BJ (cell line): ENCODE results near the gene MCRIP2. TPM values are rescaled to one million over a fixed set of nuclear protein-coding genes. Genes with fewer than 3 reads are reported as not detected.

Experiments used
- CTCF ChIA-PET: fragments of 350-600 bp; formaldehyde crosslinking; extraction: SDS; loops from one replicate; lab custom pipeline; 2021; ENCODE audit warnings: antibody characterized with exemption, inconsistent platforms; lab: Yijun Ruan, JAX
- POLR2A ChIA-PET: fragments of 300-600 bp; sonication (Branson Sonifier 250); formaldehyde crosslinking; extraction: SDS; loops from one replicate; lab custom pipeline; 2021; ENCODE audit warnings: antibody characterized with exemption; lab: Charles Lee
- DNase-seq: peaks from one replicate; pipeline ENCODE4 v3.0.0-alpha.2; 2011; ENCODE audit warnings: low read depth
- H3K27me3 ChIP-seq: 2 replicates; pipeline ENCODE4 v1.6.0; 2011; ENCODE audit warnings: low read length; ENCODE audit not compliant: control insufficient read depth, insufficient read depth
- H3K36me3 ChIP-seq: 2 replicates; pipeline ENCODE4 v1.5.1; 2011; ENCODE audit warnings: low read length; ENCODE audit not compliant: control insufficient read depth, insufficient read depth
- H3K4me3 ChIP-seq: 2 replicates; pipeline ENCODE4 v1.5.1; 2011; ENCODE audit warnings: low read depth, mild to moderate bottlenecking, control low read depth, low read length
- polyA plus RNA-seq: library from polyadenylated mRNA; depleted of rRNA; stranded (reverse); fragments of >200 nt; gene quantifications from 2 replicates; pipeline ENCODE4 v1.2.3, GENCODE V29; 2011
- TF ChIP-seq, protein P1 (sequence below): IDR thresholded peaks from 2 replicates; pipeline ENCODE4 v1.5.1; 2011; ENCODE audit warnings: low read depth, mild to moderate bottlenecking, control low read depth, inconsistent platforms, low read length, moderate library complexity; ENCODE audit not compliant: insufficient read depth

The MCRIP2 gene
- polyA plus RNA-seq, 1 experiment = 16.5 TPM

DNA sequence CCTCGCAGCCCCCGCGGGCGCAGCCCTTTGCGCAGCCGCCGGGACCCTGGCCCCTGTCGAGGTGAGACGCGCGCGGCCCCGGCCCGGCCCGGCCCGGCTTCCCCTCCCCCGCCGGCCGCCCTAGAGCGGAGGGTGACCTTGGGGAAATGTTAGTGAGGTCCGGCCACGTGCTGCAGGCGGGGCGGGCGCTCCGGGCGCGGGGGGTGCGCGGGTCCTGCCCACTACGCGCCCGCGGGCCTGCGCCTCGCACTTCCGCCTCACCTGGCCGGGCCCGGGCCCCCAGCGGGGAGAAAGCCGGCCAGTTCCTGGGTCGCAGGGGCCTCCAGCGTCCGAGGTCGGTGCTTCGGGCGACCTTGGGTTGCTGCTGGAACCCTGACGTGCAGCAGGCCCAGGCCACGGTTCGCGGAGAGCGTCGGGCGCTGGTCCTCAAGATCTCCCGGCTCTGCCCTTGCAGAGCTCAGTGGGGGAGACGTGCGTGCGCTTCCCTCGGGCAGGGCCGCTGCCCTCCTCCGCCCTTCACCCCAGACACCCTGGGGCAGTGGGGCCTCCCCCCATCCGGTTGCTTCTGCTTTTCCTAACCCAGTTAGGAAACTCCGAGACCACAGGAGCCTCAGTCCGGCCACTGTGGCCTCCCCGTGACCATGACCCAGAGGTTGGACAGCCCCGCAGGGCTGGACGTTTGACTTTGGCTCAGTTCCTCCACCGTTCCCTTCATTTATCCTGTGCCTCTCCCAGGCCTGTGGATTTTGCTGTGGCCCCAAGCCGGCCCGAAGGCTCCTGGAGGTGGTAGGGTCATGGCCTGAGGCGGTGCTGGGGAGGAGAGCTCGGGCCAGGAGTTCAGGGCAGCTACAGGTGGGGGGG is 791 bp downstream of the MCRIP2 start:
- H3K27me3 ChIP-seq = no peaks in the 10 kb centered on the region
- TF ChIP-seq, protein P1, sequence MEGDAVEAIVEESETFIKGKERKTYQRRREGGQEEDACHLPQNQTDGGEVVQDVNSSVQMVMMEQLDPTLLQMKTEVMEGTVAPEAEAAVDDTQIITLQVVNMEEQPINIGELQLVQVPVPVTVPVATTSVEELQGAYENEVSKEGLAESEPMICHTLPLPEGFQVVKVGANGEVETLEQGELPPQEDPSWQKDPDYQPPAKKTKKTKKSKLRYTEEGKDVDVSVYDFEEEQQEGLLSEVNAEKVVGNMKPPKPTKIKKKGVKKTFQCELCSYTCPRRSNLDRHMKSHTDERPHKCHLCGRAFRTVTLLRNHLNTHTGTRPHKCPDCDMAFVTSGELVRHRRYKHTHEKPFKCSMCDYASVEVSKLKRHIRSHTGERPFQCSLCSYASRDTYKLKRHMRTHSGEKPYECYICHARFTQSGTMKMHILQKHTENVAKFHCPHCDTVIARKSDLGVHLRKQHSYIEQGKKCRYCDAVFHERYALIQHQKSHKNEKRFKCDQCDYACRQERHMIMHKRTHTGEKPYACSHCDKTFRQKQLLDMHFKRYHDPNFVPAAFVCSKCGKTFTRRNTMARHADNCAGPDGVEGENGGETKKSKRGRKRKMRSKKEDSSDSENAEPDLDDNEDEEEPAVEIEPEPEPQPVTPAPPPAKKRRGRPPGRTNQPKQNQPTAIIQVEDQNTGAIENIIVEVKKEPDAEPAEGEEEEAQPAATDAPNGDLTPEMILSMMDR = no peak
- peak overlapping the region; percentile 59 for H3K4me3 ChIP-seq
- no peak for DNase-seq
- peaks cover 3% of the 10 kb centered on the region for H3K36me3 ChIP-seq
- ChIA-PET POLR2A (no interaction called here), CTCF (interaction anchor here (1.1 kb wide), 1 partner anchor 18 kb away, joined by 3 read pairs; no protein-coding TSS in a partner anchor)

DNA sequence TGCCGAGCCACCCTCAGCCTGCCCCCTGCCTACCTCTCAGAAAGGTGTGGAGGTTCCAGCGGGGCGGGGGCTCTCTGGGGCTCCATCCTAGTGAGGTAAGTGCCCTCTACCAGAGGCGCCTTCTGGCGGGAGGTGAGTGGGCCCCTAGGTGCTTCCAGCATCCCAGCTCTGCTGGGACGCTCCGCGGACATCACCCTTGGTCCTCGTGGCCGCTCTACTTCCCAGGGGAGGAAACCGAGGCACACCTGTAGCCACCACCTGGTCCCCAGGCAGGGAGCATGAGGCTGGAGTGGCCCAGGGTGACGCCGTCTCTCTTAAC is 1.4 kb downstream of the MCRIP2 start:
- Histone ChIP-seq H3K4me3 (peak overlapping the region; percentile 59), H3K27me3 (no peaks in the 10 kb centered on the region), H3K36me3 (peaks cover 3% of the 10 kb centered on the region)
- no peak for DNase-seq
- TF ChIP-seq, protein P1 = no peak
- ChIA-PET CTCF (no interaction called here), POLR2A (no interaction called here)

DNA sequence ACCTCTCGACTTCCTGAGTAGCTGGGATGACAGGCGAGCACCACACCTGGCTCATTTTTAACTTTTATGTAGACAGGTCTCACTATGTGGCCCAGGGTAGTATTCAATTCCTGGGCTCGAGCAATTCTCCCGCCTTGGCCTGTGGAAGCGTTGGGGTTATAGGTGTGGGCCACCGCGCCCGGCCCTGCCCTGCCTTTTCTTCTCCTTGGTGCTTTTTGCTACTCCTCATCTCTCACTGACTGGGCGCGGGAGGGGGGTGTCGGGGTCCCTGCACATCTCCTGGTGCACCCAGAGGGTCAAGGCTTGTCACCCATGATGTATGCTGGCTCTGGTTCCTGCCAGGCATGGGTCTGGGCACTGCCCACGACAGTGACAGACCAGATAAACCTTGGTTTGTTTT is 2.9 kb downstream of the MCRIP2 start:
- TF ChIP-seq, protein P1 = no peak
- ChIA-PET POLR2A (interaction anchor here (0.7 kb wide), 1 partner anchor 9 kb away, joined by 3 read pairs; no protein-coding TSS in a partner anchor), CTCF (no interaction called here)

DNA sequence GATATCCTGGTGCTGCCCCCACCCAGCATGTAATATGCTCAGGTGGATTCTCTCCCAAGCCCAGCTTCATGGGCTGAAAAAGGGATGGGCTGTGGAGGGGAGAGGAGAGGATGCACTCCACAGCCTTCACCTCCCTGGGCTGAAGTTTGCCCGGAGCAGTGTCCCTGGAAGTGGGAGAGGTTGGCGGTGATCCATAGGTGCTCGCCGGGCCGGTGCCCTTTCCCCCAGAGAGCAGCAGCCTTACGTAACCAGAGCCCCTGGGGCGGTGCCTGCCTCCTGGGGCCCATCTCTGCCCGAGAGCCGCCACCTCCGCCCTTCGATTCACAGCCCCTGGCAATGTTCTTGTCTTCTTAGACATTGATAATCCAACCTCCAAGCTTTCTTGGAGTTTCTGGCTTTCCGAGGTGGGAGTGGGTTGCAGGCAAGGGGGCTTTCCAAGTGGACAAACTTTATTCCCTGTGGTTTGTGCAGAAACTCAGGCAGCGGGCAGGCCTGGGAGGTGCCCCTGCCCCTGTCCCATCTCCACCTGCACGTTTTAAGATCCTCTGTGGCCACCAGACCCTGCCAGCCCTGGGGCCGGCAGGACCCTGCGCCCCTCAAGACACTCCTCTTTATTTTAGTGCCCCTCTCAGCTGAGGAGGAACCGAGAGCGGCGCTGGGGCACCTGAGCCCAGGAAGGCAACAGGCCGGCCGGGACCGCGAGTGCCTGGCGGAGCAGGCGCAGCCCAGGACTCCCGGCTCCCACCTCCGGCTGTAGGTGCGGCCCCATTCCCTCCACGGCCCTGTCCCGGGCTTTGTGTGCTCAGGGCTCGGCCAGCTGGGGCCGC is 4.4 kb downstream of the MCRIP2 start:
- POLR2A ChIA-PET = no interaction called here
- H3K27me3 ChIP-seq = no peaks in the 10 kb centered on the region
- DNase-seq = no peak
- H3K36me3 ChIP-seq = peaks cover 3% of the 10 kb centered on the region
- CTCF ChIA-PET = interaction anchor here (1.3 kb wide), 1 partner anchor 14 kb away, joined by 3 read pairs; no protein-coding TSS in a partner anchor
- no peak overlapping the region for H3K4me3 ChIP-seq
- TF ChIP-seq, protein P1 = no peak

More for the DNA sequence above, 2.9 kb downstream of the MCRIP2 start:
- Histone ChIP-seq H3K36me3 (peaks cover 3% of the 10 kb centered on the region), H3K27me3 (no peaks in the 10 kb centered on the region), H3K4me3 (no peak overlapping the region)
- DNase-seq = no peak

DNA sequence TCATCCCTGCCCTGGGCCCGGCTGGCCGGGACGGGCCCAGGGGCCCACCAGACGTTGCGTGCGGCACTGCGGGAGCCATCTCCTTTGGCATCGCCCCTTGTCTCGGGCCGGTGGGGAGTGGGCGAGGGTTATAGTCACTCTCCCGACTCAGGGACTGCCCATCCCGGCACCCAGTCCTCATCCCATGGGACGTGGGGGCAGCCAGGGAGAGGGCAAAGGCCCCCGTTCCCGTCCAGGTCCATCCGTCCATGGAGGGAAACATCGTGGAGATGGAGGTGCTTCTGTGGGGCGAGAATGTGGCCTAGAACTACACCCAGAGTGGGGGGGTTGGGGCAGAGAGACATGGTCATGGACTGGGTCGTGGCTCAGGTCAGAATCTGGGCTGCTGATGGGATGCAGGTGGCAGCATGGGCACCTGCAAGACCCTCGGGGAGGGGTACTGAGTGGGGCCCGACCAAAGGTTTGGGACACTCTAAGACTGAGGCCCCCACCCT is 5.1 kb downstream of the MCRIP2 start:
- no peak overlapping the region for H3K4me3 ChIP-seq
- no peak for DNase-seq
- H3K36me3 ChIP-seq = peaks cover 3% of the 10 kb centered on the region
- ChIA-PET CTCF (interaction anchor here (1.3 kb wide), 1 partner anchor 14 kb away, joined by 3 read pairs; no protein-coding TSS in a partner anchor), POLR2A (no interaction called here)
- H3K27me3 ChIP-seq = no peaks in the 10 kb centered on the region
- TF ChIP-seq, protein P1 = no peak
